Stimulated activated CD4-positive, alpha-beta T cell treated with anti-CD3 and anti-CD28 coated beads, Interleukin-15, amount 100 ng/mL, for 1 hour (primary cell): ENCODE measurements around the gene FCN3.

Source experiments
- DNase-seq, 2 donors: peaks; one replicate each; pipeline ENCODE4 v3.0.0-alpha.2; 2020; ENCODE audit warnings: low read depth in 1 of 2, low spot score in 1 of 2

FCN3 gene

DNA sequence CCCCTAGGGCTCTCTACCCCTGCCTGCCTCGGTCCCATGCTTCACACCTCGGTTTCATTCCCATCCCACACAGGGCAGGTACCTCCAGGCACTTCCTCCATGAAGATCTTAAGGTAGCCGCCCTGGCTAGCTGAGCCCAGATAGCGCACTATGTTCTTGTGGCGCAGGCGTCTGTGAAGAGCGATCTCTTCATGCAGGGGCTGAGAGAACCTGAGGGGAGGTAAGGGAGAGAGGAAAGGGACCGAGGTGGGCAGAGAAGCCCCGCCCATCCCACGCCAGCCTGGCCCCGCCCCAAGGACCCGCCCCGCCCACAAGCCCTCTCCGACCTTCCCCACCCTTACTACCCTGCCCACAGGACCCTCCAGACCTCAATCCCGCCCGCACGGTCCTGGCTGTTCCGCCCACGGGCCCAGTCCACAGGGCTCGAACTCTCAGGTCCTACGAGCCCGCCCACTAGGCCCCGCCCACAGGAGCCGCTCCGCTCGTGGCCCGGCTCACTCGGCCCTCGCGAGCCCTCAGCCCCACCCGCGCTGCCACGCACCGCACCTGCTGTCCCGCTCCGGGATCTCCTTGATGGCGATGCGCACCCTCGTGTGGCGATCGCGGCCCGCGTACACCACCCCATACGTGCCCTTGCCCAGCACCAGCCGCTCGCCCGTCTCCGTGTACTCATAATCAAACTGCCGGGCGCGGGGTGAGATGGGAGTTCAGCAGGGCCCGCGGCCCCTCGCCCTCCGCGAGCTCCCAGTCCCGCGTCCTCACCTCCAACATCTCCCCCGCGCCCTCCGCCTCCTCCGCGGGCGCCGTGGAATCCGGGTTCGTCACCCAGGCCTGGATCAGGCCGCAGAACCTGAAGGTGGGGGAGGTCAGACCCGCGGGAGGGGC is 14.2 kb downstream of the FCN3 start:
- peak in 1 of 2 donors; percentile 12 for DNase-seq

DNA sequence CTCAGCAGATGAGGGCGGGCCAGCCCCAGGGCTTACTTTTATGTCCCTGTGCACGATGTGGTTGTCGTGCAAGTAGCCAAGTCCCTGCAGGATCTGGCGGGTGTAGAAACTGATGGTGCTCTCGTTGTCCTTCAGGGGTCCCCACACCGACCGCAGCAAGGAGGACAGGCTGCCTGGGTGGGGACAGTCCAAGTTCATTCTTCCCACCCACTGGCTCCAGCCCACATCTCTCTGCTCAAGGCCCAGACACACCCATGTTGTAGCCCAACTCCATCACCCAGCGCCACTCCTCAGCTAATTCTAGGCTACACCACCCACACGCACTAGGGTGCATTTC is 14.8 kb downstream of the FCN3 start:
- no peak for DNase-seq

DNA sequence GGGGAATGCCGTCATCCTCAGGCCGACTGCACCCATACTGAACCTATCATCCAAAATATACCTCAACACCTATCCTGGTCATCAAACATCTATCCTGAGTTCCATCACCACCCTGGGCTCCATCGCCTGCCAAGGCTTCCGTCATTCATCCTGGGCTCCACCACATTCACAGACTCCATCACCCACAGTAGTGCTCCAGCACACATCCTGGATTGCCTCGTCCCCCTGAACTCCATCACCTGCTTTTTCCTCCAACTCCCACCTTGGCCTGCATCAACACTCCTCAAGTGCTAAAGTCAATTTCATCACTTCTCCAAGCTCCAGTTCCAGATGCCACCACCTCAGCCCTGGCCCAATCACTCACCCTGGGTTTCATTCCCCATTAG is 15.7 kb downstream of the FCN3 start:
- DNase-seq: no peak

DNA sequence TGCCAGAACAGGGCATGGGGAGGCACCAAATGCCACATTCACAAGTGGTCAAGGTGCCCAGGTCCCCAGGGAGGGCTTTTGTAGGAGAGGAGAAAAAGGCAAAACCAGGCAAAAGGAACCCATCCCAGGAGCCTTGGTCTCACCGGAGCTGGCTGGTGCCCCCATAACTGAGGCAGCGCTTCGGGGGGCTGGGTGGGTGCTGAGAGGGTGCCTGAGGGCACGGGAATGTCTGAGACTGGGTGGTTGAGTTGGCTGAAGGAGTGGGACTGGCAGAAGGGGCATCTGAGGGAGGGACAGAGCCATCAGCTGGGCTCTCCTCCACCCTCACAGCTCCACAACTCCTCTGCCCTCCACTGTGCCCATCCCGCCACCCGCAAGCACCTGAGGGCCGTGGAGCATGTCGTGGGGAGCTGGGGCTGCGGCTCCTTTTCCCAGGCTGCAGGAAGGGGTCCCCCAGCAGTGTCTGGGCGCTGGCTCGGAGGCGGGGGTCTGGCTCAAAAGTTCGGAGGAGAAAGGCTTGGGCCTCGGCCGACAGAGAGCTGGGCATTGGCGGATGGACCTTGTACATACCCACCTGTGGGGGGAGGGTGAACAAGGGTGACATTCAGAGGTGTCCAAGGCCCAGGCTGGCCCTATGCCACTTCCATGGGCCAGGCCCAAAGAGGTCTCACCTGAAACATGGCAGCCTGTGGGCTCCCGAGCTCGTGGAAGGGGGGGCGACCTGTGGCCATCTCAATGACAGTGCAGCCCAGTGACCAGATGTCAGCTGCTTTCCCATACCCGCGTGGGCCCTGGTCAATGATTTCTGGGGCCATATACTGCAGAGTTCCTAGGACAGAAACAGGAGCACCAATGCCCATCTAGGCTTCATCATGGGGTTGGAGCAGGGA is 16.3 kb downstream of the FCN3 start:
- DNase-seq: no peak

DNA sequence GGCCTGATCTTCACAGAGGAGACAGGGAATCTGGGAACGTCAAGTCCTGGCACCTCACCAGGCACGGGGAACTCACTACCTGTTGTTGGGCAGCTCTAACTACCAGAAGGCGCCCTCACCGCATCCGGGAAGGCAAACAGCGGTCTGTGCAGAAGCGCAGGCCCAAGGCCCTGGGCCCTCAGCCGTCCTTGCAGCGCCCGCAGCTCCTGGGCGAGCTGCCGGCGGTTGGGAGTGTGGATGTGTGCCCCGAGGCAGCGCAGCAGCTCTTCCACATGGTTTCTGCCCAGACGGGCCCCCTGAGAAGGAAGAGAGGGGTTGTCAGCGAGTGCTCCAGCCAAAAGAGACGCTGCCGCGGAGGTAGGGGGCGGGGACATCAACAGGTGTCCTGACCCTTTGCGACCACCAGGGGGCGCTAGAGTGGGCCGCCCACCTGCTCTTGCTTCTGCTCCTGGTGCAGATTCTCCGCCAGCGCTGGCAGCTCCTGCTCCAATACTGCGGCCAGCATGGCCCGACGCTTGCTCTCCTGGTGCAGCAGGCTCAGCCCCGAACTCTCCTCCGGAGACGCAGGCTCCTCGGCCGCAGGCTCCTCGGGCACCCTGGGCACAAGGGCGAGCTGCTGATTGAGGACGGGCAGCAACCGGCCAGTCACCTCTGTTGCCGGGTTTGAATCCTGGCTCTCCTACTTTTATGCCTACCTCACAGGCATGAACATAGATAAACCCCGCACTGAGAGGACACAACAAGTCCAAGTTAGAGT is 17.2 kb downstream of the FCN3 start:
- DNase-seq: peak; percentile 68 to 75

DNA sequence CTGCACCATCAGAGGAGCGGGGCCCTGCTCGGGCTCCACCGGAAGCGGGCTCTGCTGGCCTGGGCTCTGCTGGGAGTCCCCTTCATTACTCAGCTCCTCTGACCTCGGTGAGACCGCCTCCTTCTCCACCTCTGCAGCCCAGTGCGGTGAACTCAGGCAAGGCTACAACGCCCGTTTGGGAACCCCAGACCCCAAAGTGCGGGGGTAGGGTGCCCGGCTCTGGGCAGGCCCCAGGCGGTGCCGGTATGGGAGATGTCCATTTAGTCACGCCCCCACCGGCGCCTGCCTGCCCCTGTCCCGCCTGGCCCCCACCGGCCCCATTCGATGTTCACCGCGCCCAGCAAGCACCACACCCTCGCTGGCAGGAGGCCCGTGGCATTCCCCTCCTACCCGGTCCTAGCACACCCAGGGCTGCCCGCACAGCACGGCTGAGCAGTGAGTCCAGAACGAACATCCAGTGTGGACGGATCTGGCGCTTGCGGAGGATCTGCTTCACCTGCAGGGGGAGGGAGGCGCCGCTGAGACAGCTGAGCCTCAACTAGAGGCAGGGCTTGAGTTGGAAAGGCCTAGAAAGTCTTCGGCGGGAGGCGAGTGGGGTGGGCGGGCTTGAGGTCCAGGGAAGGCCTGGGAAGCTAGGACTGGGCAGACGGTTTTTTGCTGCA is 17.9 kb downstream of the FCN3 start:
- no peak for DNase-seq

DNA sequence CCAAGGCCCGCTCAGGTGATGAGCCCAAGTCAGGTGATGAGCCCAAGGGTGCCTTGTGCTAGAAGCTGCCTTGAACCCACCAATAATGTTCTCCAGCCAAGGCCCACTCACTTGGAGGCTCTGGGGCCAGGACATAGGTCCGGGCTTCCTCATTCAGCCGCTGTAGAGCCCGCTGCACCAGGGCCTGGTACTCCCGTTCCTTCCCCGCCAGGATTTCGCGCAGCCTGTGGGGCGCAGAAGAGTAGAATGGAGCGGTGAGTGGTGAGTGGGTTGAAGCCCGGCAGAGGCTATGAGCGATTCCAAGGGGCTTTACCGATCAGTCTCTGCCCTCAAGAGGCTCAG is 18.4 kb downstream of the FCN3 start:
- DNase-seq: no peak

DNA sequence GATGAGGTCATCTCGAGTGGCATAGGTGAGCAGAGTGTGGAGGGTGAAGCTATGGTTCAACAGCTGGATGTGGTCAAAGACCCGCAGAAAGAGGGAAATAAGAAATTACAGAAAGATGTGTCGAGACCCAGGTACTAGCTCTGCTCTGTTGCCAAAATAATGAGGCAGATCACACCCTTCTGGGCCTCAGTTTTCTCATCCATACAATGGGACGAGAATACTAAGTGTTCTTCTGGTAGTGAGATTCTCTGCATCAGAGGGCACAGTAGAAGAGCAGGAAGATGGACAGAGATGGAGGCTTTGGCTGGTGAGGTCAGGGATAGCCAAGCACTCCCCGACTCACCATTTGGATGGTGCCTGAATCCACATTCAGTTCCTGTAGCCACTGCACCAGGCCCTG is 18.9 kb downstream of the FCN3 start:
- DNase-seq: no peak

DNA sequence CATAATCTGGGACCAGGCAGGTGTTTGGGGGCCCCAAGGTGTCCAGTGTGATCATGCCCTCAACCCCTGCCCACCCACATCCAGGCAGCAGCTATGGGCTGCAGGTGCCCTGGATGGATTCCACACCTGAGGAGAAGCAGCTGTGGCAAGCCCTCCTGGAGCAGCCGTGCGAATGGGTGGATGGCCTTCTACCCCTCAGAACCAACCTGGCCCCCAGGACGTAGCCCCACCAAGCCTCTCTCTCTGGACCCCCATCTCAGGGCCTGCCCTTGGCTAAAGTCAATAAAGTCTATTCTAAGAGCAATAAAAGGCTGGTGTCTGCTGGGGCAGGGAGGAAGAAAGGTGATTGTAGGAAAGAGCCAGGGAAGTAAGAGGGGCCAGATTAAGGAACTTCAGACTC is 21.0 kb downstream of the FCN3 start:
- DNase-seq: no peak

DNA sequence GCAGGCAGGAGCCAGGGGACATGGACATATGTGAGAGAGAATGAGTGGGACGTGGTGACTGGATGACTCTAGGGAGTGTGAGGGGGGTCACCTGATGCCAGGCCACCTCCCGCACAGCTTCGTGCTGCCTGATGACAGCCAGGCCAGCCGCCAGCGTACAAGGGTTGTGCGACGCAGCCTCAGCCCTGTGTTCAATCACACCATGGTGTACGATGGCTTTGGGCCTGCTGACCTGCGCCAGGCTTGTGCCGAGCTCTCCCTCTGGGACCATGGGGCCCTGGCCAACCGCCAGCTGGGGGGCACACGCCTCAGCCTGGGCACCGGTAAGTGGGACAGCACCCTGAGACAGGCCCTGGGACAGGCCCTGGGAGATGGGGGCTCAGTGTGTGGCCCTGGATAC is 21.5 kb downstream of the FCN3 start:
- DNase-seq: no peak

DNA sequence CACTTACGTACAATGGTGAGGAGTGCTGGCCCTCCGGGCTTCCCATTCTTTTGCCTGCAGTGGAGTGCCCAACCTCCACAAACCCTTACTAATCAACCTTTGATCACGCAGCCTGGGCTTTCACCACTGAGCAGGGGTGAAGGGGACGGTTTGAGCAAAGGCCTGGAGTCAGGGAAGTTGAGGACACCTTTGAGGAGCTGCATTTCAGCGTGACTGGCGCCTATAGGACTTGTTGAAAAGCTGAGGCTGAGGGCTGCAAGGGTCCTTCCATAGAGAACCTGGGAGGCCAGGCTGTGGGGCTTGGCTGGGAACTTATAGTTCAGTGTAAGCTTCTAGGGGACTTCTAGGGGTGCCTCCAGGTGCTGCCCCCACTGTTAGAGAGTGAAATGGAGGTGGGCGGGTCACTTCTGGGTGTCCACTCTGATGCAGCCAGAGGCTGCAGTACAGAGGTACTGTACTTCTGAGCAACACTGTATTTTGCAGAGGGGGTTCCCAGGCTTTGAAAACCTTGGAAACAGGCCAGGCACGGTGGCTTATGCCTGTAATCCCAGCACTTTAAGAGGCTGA is 23.0 kb downstream of the FCN3 start:
- DNase-seq: no peak

DNA sequence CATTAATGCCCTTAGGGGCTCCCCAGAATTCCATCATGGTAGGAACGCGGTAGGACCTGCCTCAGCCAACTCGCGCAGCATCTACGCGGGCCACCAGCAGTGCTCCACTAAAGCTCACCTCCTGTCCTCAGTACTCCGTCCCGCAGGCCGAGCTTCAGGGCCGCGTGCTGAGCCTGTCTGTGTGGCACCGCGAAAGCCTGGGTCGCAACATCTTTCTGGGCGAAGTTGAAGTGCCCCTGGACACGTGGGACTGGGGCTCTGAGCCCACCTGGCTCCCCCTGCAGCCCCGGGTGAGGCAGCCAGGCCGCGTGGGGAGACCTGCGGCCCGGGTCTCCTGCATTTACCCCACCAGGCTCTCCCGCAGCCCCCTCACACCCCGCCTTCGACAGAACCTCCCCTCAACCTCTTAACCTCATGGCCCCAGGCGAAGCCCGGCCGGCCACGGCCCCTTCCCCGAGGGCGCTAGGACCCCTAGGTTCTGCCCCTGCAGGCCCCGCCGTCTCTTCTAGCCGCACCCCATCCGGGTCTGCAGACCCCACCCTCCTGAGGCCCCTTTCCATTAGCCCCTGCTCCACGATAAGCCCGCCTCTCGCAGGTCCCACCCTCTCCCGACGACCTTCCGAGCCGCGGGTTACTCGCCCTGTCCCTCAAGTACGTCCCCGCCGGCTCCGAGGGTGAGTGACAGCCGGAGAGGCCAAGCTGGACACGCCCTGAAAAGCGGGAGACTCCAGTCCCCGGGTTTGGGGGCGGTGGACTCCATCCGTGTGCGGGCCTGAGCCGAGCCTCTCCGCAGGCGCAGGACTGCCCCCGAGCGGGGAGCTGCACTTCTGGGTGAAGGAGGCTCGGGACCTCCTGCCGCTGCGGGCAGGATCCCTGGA is 23.7 kb downstream of the FCN3 start:
- DNase-seq: no peak

DNA sequence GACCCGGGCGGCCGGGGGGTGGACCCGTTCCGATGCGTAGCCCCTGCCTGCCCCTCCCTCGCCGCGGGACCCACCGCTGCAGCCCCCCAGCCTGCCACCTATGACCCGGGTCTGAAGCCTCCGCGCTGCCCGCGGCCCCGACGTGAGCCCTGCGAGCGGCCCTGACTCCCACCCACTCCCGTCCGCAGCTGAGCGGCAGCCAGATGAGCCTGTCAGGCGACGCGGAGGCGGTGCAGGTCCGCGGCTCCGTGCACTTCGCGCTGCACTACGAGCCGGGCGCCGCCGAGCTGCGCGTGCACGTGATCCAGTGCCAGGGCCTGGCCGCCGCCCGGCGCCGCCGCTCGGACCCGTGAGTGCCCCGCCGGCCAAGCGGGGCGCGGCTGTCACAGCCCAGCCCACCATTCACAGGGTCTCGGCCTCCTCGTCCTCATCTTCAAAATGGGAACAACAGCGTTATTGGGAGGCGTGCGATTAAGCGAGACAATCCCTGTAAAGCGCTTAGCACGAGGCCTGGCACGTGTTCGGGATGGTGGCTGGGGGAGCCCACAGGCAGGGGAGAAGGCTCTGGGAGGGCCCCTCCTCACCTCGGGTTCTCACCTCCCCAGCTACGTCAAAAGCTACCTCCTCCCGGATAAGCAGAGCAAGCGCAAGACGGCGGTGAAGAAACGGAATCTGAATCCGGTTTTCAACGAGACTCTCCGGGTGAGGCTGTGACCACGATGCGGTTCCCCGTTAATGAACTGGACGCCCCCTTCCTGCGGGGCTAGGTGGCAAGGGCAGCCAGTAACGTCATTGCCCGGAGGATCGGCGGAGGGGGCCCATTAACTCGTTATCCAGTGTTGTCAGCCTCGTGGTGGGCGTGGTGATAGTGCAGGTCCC is 24.6 kb downstream of the FCN3 start:
- no peak for DNase-seq

DNA sequence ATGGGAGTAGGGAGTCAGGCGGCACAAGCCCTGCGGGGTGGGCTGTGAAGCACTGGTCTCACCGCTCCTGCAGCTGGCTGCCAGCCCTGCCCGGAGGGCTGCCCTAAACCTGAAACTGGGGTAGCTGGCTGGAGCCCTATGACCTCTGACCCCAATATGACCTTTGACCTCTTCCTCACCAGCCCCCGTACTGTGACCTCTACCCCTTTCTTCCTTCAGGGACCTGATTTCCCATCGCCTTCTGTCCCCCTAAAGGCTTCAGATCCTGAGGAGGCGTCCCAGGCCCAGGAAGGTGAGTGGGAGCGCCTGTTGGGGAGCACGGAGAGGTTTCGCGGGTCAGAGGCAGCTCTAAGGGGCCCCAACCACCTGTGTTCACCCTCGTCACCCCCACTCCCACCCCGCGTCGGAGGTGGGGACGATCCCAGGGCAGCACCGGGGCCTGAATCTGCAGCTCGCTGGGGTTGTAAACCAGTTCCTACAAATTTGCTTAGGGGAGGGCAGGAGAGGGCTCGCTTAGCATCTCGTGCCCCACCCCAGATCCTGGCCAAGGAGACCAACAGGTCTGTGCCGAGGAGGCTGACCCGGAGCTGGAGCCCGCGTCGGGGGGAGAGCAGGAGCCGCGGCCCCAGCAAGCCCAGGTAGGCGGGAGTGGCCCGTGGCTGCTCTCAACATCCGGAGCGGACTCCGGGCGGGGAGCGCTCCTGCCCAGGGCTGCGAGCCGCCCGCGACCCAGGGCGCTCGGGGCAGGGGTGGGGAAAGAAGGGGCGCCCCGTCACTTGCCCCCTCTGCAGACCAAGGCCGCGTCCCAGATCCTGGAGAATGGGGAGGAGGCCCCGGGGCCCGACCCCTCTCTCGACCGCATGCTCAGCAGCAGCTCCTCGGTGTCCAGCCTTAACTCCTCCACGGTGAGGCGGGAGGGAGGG is 25.5 kb downstream of the FCN3 start:
- DNase-seq: no peak

DNA sequence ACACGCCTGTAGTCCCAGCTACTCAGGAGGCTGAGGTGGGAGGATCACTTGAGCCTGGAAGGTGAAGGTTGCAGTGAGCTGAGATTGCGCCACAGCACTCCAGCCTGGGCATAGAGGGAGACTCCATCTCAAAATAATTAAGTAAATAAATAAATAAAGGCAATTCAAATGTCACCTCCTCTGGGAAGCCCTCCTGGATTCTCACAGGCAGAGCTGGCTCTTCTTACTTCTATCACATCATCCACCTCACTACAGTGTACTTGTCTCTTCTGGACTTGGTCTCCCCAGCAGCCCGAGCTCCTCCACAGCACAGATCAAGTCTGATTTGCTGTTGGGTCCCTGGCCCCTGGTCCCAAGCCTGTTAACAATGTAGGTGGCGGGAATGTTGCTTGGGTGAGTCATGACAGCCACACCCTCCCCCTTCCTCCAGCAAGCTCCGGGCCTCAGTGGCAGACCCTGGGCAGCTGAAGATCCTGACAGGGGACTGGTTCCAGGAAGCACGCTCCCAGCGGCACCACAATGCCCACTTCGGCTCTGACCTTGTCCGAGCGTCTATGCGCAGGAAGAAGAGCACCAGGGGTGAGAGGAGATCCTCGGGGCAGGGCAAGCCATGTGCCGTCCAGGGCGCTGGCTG is 27.5 kb downstream of the FCN3 start:
- DNase-seq: no peak

DNA sequence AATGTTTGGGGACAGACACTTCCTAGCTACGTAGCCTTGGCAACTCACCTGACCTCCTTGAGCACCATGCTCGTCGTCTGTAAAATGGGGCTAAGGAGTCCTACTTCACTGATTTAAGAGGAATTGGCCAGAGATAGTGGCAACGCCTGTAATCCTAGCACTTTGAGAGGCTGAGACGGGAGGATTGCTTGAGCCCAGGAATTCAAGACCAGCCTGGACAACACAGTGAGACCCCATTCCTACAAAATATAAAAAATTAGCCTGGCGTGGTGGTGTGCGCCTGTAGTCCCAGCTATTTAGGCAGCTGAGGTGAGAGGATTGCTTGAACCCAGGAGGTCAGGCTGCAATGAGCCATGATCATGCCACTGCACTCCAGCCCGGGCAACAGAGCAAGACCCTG is 28.3 kb downstream of the FCN3 start:
- DNase-seq: no peak

DNA sequence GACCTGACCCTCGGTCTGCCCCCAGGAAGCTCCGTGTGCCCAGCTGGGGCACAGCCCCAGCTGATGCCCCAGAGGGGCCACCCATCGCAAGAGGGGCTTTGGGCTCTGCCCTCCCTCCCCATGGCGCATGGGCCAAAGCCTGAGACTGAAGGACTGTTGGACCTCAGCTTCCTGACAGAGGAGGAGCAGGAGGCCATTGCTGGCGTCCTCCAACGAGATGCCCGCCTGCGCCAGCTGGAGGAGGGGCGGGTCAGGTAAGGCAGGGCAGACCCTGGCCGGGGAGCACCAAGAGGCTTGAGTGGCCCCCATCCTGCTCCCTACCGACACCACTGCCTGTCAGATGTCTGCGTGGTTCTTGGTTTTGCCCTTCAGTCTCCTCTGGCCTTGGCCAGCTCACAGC is 29.4 kb downstream of the FCN3 start:
- no peak for DNase-seq
